DMS153 (cell line): ENCODE data around the gene BCHE.
A peak's percentile ranks its signal among the peaks of the same experiment; 100 is the strongest.
"Not testable (repeated sequence)": the region's sequence is repeated elsewhere in the genome, so short reads cannot be mapped to it uniquely, and the experiment has no call there.

Experiments used
- DNase-seq: peaks from one replicate; lab custom pipeline; 2025; lab: John Stamatoyannopoulos, UW

BCHE gene

DNA sequence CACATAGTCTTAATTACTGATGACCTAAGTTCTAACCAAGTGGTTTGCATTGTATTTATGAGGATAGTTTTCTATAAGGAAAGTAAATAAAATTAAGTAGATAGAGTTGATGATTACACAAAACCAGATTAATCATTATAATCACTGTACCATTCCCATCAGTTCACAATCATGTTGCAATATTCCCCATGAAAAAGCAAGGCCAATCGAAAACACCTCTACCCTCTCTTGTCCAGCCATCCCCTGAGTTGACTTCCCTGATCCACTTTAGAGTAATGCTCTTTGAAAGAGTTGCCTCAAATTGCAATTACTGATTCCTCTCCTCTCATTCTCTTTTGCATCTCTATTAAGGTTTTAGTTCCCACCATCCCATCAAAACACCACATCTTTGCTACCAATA is 21.0 kb downstream of the BCHE start:
- DNase-seq, result no peak

DNA sequence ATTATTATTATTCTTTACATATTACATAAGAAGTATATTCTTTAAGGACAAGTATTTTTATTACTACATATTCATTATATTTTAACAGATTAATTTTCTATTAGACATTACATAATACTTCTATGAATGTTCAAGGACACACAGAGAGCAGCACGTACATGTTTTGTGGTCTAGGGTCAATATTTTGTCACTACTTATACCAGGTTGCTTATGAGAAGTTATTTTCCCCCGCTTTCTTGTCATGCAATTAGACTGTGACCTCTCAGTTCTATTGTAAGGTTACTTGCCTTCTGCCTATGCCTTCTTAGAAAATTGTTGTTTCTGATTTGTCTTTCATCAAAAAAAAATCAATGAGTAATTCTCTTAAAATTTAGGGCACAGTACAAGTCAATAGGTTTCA is 21.5 kb downstream of the BCHE start:
- DNase-seq, result no peak

DNA sequence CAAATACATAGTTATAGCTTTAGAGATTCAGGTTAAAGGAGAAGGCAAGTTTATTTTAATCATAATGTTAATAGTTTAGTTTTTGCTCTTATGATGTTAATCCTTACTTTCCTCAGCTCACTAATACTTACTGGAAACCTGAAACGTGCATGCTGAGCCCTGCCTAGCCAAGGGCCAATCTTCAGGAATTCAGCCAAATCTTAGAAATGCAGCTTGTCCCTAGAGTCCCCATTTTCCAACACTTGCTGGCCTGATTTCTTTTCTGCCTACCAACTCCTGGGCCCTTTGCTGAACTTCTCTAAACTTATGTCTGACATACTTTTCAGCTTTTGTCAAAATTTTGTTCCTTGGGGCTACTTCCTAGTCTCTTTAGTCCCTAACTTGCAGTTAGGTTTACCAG is 22.8 kb downstream of the BCHE start:
- no peak for DNase-seq

DNA sequence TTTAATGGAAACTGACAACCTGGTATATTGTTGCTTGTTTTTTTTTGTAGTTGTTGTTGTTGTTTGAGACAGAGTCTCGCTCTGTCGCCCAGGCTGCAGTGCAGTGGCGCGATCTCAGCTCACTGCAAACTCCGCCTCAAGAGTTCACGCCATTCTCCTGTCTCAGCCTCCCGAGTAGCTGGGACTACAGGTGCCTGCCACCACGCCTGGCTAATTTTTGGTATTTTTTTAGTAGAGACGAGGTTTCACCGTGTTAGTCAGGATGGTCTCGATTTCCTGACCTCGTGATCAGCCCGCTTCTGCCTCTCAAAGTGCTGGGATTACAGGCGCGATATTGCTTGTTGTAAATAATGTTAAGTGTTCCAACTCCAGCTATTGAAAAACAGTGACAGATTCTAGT is 29.3 kb downstream of the BCHE start:
- DNase-seq, result not testable (repeated sequence)

DNA sequence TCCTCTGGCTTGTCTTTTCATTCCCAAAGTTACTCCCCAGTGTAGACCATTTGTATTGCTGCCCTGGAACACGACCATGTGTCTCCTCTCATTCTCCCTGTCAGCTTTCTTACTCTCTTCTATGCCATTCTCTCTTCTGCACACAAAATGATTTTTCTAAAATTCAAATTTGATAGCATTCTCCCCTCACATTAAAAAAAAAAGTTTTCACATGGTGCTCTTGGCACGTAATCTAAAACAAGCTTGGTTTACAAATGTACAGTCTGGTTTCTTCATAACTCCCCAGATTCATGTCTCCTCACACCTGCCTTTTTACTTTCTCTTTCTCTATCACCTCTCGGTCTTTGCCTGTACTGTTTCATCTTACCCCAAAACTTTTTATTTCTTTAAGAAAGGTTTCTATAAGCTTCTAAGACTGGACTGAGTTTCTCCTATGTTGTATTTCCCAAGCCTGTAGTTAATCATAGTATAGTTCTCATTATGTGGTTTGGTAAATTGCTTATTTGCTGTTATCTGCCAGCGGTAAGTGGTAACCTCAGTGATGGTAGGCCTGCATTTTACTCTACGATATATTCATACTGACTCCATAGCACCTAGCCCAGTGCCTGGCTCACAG is 31.2 kb downstream of the BCHE start:
- no peak for DNase-seq

DNA sequence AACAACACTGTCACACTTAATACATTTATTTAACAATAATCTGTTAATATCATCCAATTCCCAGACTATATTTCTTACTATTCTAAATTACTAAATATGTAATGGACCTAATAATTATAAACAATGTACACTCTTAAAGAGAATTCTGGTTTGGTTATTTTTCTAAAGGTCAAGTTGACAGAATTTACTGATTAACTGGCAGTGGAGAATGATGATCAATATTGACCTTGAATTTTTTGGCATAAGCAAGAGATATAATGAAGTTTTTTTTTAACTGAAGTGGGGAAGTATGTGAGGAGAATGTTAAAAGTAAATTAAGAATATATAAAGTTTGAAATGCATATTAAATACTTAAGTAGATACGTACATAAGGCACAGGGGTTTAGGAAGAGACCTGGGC is 33.8 kb downstream of the BCHE start:
- no peak for DNase-seq

DNA sequence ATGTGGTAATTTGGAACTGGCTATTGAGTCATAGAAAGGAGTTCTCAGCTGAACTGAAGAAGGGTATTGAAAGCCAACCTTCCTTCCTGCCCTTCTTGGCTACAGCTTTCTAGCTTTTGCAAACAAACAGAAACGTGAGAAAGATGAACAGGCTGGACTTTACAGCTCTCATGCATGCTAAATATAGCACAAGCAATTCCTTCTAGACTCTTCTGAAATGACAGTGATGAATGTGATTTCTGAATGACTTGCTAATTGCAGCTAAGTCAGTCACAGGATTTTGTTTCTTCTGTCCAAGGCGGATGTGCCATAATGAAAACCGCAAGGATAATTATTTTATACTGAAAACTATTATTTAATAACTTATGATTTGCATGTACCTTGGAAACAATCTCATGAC is 36.3 kb downstream of the BCHE start:
- no peak for DNase-seq

DNA sequence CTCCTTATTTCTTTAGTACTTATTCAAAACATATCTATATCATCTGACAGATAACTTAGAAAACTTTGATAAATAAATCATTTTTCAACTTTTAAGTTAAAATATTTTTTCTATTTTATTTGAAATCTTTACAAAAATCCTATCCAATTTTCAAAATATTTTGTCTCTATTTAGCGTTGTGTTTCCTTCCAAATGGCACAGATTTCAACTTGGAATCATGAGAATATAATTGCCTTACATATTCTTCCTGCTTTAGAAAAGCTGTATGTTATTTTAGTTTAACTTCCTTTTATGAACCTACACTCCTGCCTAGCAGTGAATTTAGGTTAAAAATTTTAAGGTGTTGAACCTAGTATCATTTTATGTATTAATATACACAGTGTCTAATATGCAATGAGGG is 38.2 kb downstream of the BCHE start:
- no peak for DNase-seq

DNA sequence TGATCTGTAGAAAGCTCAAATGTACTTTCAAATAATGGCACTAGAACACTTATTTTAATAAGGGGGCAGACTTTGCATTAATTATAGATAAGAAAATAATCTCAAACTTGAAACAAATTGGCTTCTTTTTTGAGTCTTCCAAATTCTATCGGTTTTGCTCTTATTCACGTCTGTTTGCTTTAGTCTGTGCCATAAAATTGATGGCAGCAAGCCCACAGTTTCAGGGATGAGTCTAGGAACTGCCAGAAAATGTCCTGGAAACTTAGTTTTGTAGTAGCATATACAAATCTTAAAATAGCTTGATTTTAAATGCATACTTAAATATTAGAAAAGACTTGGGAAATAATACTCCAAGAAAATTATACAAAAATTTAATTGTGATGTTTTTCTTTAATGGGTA is 39.7 kb downstream of the BCHE start:
- no peak for DNase-seq

DNA sequence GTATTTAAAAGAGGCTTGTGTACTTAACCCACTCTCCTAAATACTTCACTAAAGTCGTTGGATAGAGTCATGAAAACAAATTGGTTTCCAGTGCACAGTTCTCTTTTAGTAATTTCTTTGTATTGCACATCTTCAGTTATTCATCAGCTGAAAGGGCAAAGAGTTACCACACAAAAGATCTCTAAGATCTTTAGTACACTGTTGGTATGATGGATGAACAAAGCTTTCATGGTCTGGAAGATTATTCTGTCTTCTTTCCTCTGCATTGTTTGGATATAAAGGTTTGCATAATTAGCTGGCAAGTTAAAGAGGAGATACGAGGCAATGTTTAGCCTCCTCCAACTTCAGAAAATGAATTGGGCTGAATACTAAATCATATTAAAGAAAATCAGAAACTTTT is 40.5 kb downstream of the BCHE start:
- no peak for DNase-seq

DNA sequence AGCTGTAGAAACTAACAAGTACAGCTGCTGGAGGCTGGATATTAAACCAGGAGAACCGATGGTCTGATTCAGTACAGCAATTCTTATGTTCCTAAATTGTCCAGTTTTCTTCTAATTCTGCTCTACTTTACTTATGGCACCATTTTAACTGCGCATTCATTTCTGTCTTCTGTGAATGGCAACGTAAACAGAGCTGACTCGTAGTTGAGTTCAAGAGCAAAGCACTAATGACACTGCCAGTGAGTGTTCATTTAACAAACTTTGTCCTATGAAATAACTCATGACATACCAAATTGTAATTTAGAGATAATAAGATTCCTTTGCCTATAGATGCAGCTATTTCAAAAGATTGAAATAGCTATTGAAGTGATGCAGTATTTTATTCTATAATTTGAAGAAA is 48.7 kb downstream of the BCHE start:
- DNase-seq, result no peak

DNA sequence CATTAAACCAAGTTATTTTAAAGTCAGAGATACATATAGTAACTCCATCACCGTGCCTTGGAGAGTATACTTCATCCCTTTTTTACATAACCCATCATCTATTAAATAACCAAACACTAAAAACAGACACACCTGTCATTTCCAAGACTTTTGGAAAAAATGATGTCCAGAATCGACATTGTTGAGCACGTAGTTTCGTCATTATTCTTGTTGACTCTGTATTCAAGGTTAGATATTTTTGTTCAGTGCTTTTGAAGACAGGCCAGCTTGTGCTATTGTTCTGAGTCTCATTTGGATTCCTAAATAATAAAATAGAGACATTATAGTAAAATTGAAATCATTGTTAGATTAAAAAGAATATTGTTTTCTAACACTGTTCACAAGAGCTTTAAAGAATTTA is 51.2 kb downstream of the BCHE start:
- DNase-seq, result no peak

DNA sequence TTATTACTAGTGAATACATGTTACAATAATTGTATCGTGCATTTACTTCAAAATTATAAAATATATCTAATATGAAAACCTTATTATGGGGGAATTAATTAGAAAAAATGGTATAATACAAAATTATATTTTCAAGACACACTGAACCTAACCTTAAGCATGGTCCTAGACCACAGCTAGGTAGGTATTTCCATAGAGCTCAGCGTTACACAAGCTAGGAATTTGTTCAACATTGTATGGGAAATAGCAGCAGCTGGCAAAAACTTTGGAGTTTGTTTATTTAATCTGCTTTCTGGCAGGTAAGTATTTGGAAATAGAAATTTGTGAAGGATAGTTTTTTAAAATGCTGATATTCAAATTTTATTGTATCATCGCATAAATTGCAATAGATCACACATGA is 52.9 kb downstream of the BCHE start:
- DNase-seq, result no peak

DNA sequence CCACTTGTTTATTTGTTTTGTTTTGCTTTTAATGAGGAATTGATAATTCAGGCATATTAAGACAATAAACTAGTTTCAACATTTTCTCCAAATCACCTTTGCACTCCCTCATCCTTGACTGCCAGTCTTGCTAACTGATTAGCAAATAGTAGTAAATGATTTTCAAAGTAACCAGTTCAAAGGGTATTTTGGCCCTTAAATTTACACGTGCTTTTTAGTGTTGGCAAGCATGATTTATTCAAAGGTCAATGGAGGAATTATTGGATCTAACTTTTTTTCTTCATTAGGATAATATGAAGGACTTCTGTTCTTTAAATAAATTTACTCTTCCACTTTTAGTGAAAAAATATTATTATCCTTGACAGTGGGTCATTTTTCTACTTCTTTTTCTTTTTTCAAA is 53.8 kb downstream of the BCHE start:
- DNase-seq, result no peak

DNA sequence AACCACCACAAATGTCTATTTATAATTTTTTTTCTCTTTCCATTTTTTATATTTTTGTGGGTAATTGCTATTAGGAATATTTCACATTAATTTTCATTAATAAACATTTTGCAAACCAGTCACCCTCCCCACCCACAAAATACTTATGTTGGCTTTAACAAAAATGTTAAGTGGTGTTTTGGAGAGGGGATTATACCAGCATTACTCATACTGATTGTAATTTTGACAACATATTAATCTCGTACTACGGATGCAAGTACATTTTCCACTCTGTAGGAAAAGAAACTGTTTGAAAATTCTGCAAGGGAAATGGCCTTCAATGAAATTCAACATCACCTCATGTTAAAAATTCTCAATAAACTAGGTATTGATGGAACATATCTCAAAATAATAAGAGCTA is 58.3 kb downstream of the BCHE start:
- DNase-seq, result no peak

DNA sequence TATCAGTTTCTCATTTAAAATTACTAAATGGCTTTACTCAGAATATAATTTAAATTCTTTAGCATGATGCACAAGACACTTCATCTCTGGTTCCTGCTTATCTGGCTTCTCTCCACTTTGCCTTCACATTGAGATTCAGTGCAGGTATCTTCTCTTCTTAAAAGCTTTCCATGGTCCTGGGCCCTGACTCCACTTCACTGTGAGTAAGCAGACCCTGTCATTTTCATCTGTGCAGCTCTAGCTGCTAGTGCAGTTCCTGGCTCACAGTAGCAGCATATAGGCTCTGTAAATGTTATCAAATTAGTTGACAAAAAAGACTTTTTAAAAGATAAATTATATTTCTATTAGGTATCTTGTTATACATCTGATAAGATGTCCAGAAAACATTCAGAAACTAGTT is 58.8 kb downstream of the BCHE start:
- no peak for DNase-seq

DNA sequence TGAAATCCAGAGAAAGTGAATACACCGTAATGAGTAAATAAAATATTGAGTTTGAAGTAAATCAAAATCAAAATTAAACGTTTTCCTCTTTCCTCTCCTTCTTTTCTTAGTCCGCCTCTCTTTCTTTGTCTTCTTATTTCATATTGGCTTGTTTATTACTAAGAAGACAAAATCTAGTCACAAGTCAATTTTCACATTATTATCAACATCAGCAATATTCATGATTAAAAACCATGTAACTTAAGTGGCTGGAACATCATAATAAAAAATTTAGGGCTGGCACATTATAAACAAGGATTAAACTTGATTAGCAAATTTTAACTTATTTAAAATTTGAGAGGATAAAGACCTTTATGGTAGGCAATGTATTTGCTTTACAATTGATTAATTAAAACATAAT is 61.4 kb downstream of the BCHE start:
- DNase-seq, result no peak

DNA sequence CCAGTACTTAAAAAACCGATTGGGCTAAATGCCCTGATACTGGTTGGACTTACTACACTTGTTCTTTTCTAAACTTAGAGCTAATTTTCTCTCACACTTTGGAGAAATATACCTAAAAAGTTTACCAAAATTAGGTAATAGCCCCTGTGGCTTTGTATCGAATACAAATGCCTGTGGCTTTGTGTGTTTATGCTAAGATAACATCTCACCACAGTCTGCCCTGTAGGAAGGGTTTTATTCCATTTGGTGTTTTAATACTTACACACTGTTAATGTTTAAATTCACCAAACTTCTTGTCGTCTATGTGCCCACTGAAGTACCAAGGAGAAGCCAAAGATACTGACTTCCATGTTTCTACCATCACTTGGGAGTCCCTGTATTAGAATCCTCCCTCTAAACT is 66.4 kb downstream of the BCHE start:
- DNase-seq, result no peak

DNA sequence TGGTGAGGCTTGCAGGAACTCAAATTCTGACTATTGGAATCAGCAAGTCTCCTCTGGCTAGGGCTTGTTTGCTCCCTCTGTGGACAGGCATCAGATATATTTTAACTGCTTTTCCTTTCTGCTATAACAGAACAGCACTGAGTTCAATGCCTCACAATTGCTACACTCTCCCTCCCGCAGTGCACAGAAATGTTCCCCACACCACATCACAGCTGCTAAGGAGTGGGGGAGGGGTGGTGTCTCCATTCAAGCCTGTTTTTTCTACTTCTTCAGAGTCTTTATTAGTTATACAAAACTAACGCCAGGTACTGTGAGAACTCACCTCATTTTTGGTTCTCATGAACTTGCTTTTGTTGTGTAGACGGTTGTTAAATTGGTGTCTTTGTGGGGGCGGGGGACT is 68.5 kb downstream of the BCHE start:
- DNase-seq, result no peak

DNA sequence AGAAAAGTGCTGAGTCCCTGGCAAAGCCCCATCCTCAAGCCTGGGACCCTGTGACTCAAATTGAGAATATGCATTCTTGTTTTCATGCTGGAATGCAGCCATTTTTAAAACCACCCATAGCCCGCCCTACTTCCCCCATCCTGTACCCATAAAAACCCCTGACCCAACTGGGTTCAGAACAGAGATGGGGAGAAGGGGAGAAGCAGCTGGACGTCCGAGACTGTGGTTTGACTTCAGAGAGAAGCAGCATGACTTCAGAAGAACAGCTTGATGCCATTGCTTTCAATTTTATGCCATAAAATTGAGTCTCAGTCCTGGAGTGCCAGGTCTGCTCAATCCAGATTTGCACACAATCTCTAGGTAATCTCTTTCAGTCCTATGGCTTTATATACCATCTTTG is 78.2 kb downstream of the BCHE start:
- DNase-seq, result no peak

DNA sequence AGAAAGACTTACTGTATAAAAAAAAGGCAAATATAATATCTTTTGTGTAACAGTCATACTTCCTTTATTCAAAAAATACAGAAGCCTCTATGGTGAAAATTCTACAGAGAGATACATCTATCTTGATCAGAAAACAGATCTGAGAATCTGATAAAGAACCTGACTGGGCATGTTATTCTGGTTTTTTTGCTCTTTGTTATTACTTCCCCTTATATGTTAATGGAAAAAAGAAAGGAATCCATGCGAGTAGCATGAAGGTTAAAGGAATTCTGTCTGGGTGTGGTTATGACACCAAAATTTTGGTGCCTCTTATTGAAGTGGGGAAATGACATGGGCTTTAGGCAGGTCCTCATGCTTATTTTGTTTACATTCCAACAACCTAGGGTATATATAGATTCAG is 81.7 kb downstream of the BCHE start:
- no peak for DNase-seq

DNA sequence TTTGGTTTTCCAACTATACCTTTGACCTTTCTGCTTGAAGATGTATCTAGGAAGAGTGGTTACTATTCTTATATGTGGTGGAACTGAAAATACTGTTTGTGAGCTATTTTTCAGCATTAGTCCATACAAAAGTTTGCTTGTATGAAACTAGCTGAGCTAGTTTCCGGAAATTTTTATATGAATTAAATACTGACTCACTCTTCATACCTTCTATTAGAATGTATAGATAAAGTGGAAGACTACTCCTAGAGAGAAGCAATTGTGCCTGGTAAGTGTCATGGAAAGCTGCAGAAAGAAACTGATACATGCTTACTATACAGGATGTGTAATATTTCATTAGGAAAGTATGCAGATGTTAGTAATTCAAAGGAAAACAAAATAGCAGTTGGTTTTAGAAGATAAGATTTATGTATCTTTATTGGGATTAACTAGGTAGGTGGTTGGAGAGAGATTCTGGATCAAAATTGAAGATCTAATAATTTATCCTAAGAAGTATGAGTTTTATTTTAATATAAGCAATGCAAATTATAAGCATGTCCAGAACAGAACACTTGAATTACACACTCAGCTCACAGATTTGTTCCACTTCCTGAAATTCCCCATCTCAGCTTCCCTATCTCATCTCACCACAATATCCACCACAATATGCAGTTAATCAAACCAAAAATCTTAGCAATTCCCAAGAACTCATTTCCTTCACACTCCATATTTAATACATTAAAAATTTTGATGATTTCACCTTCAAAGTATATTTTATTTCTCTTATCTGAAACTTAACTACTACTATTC is 82.8 kb downstream of the BCHE start:
- no peak for DNase-seq

DNA sequence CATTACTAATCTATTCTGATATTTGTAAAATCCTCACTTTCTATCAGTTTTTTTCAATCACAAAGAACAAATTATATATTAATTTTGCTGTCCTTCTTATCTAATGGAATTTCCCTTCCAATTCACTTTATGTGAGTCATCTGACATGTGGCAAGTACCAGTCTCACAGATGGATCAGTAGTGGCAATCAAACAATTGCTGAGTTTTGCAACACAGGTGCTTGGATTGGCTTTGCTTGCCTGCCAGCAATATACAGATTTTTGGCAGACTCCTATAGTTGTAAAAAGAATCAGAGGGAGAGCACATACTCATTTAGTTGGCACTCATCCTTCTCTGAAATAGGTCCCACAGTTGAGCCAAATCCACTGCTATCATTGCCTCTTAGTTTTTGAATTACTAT is 83.7 kb downstream of the BCHE start:
- no peak for DNase-seq

DNA sequence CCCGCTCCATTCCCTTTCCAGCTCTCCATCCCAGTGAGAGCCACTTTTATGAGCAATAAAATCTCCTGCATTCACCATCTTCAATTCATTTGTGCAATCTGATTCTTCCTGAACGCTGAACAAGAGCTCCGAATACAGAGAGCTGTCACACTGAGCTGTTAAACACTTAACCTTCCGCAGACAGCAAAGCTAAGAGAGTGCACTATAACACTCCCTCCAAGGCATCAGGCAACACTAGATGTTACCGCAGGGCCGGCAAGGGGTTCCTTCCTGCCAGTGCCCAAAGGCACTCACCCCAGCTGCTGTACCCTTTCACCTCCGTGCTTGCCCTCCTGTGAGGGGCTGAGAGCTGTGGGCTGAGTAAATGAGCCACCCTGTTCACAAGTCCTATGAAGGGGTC is 85.6 kb downstream of the BCHE start:
- DNase-seq, result peak; percentile 43
